IMR-90 (cell line): Measurements from ENCODE around the gene CLEC3B. TPM values are rescaled to one million over a fixed set of nuclear protein-coding genes. Genes with fewer than 3 reads are reported as not detected.

Experiments
- ATAC-seq: fragments of 200-7000 bp; cut with Tn5 transposase; 2 replicates; pipeline ENCODE4 v1.9.1; 2020; ENCODE audit warnings: low read depth, mild to moderate bottlenecking, moderate library complexity
- BruUV-seq: library from RNA; stranded (reverse); fragments of 400-500 nt; replicated peaks from 2 replicates; lab custom pipeline; 2021; lab: Mats Ljungman, UMichigan
- CTCF ChIA-PET: fragments of 300-600 bp; formaldehyde crosslinking; extraction: SDS; loops from one replicate; lab custom pipeline; 2021; ENCODE audit warnings: antibody characterized with exemption; lab: Yijun Ruan, JAX
- POLR2A ChIA-PET: fragments of 300-600 bp; sonication (Branson Sonifier 250); formaldehyde crosslinking; loops from one replicate; lab custom pipeline; 2022; ENCODE audit warnings: antibody characterized with exemption; ENCODE audit not compliant: unreplicated experiment; lab: Charles Lee
- DNase-seq: peaks from one replicate; pipeline ENCODE4 v3.0.0; 2013
- H2AFZ ChIP-seq: replicated peaks from 2 replicates; pipeline ENCODE3; 2013; ENCODE audit warnings: low read length, mild to moderate bottlenecking; ENCODE audit not compliant: poor library complexity
- H2AK5ac ChIP-seq: 2 replicates; pipeline ENCODE4 v1.6.1; 2013; ENCODE audit warnings: low read depth, low read length, inconsistent platforms
- H2AK9ac ChIP-seq: replicated peaks from 2 replicates; pipeline ENCODE3; 2013; ENCODE audit warnings: mild to moderate bottlenecking, low read depth, low read length, moderate library complexity; ENCODE audit not compliant: poor library complexity
- H2BK120ac ChIP-seq: 2 replicates; pipeline ENCODE4 v1.6.1; 2013; ENCODE audit warnings: low read depth, low read length, inconsistent platforms
- H2BK15ac ChIP-seq: 3 replicates; pipeline ENCODE4 v1.6.1; 2013; ENCODE audit warnings: low read depth, low read length, inconsistent platforms
- H2BK20ac ChIP-seq: 2 replicates; pipeline ENCODE4 v1.6.1; 2013; ENCODE audit warnings: low read depth, mild to moderate bottlenecking, inconsistent platforms, low read length, moderate library complexity
- H2BK5ac ChIP-seq: 2 replicates; pipeline ENCODE4 v1.6.1; 2013; ENCODE audit warnings: mild to moderate bottlenecking, low read depth, low read length, inconsistent platforms; ENCODE audit not compliant: poor library complexity, severe bottlenecking
- H3K14ac ChIP-seq: replicated peaks from 2 replicates; pipeline ENCODE4 v1.6.1; 2013; ENCODE audit warnings: low read depth, low read length, inconsistent platforms
- H3K18ac ChIP-seq: 2 replicates; pipeline ENCODE4 v1.6.1; 2013; ENCODE audit warnings: low read depth, low read length, control low read depth
- H3K23ac ChIP-seq: 2 replicates; pipeline ENCODE4 v1.6.1; 2013; ENCODE audit warnings: low read depth, low read length, inconsistent platforms
- H3K27ac ChIP-seq: 2 replicates; pipeline ENCODE4 v1.5.1; 2013; ENCODE audit warnings: mild to moderate bottlenecking, control low read depth, low read length; ENCODE audit not compliant: insufficient read depth
- H3K27me3 ChIP-seq: 2 replicates; pipeline ENCODE4 v1.6.1; 2013; ENCODE audit warnings: low read length; ENCODE audit not compliant: control insufficient read depth, insufficient read depth
- H3K36me3 ChIP-seq: 2 replicates; pipeline ENCODE4 v1.6.1; 2013; ENCODE audit warnings: low read length, mixed read lengths; ENCODE audit not compliant: control insufficient read depth, insufficient read depth
- H3K4ac ChIP-seq: 2 replicates; pipeline ENCODE4 v1.6.1; 2013; ENCODE audit warnings: low read depth, low read length, inconsistent platforms
- H3K4me1 ChIP-seq: 2 replicates; pipeline ENCODE4 v1.6.1; 2013; ENCODE audit warnings: low read length, mixed read lengths; ENCODE audit not compliant: control insufficient read depth, insufficient read depth
- H3K4me2 ChIP-seq: 2 replicates; pipeline ENCODE4 v1.6.1; 2013; ENCODE audit warnings: low read depth, mild to moderate bottlenecking, control low read depth, low read length, moderate library complexity
- H3K4me3 ChIP-seq: 2 replicates; pipeline ENCODE4 v1.5.1; 2013; ENCODE audit warnings: low read depth, mild to moderate bottlenecking, control low read depth, low read length, moderate library complexity; ENCODE audit not compliant: insufficient read depth
- H3K56ac ChIP-seq: 2 replicates; pipeline ENCODE4 v1.6.1; 2013; ENCODE audit warnings: low read length, inconsistent platforms; ENCODE audit not compliant: insufficient read depth; ENCODE audit errors: extremely low read depth
- H3K79me1 ChIP-seq, 2 experiments: 2 replicates each; pipeline ENCODE4 v1.6.1; 2013; ENCODE audit warnings: low read length in 2 of 2, inconsistent platforms in 1 of 2, low read depth in 1 of 2
- H3K9ac ChIP-seq: 2 replicates; pipeline ENCODE4 v1.6.1; 2013; ENCODE audit warnings: low read depth, low read length, control low read depth
- H3K9me1 ChIP-seq: 2 replicates; pipeline ENCODE4 v1.6.1; 2013; ENCODE audit warnings: low read length, inconsistent platforms; ENCODE audit not compliant: insufficient read depth
- H3K9me3 ChIP-seq: 2 replicates; pipeline ENCODE4 v1.6.1; 2013; ENCODE audit warnings: low read length; ENCODE audit not compliant: control insufficient read depth, insufficient read depth
- H4K20me1 ChIP-seq: 2 replicates; pipeline ENCODE4 v1.6.1; 2013; ENCODE audit warnings: low read length, inconsistent platforms; ENCODE audit not compliant: insufficient read depth
- H4K5ac ChIP-seq: 2 replicates; pipeline ENCODE4 v1.6.1; 2013; ENCODE audit warnings: mild to moderate bottlenecking, low read depth, low read length, control low read depth
- H4K8ac ChIP-seq, 2 experiments: 2 replicates each; pipeline ENCODE4 v1.6.1; 2013; ENCODE audit warnings: low read depth in 2 of 2, low read length in 2 of 2, control low read depth in 1 of 2, inconsistent platforms in 1 of 2
- H4K91ac ChIP-seq: 2 replicates; pipeline ENCODE4 v1.6.1; 2013; ENCODE audit warnings: low read depth, low read length, inconsistent platforms; ENCODE audit not compliant: insufficient read depth
- CHD1 ChIP-seq: IDR thresholded peaks from 2 replicates; pipeline ENCODE4 v1.6.1; 2012; ENCODE audit warnings: low read depth, low read length, improper control_type of control experiment
- CTCF ChIP-seq: conservative IDR thresholded peaks from 2 replicates; pipeline ENCODE4 v1.5.1; 2012; ENCODE audit warnings: mild to moderate bottlenecking, low read depth, low read length, improper control_type of control experiment
- ELK1 ChIP-seq: fragments of 150-350 bp; IDR thresholded peaks from 2 replicates; pipeline ENCODE4 v1.6.1; 2016; ENCODE audit warnings: low read depth, mild to moderate bottlenecking, low read length, moderate library complexity, borderline replicate concordance
- FOS ChIP-seq: fragments of 150-350 bp; IDR thresholded peaks from 2 replicates; pipeline ENCODE4 v1.6.1; 2016; ENCODE audit warnings: low read depth, low read length
- MXI1 ChIP-seq: IDR thresholded peaks from 2 replicates; pipeline ENCODE4 v1.6.1; 2012; ENCODE audit warnings: low read depth, mild to moderate bottlenecking, low read length, moderate library complexity, borderline replicate concordance
- POLR2A ChIP-seq: IDR thresholded peaks from 2 replicates; pipeline ENCODE4 v1.6.1; 2012; ENCODE audit warnings: mild to moderate bottlenecking, low read depth, low read length
- RCOR1 ChIP-seq: IDR thresholded peaks from 2 replicates; pipeline ENCODE4 v1.6.1; 2012; ENCODE audit warnings: mild to moderate bottlenecking, low read length, improper control_type of control experiment; ENCODE audit not compliant: insufficient replicate concordance
- RFX5 ChIP-seq: IDR thresholded peaks from 2 replicates; pipeline ENCODE4 v1.8.0; 2012; ENCODE audit warnings: low read depth, mild to moderate bottlenecking, low read length, moderate library complexity
- SMC3 ChIP-seq: fragments of 150-350 bp; IDR thresholded peaks from 2 replicates; pipeline ENCODE4 v1.6.1; 2016; ENCODE audit warnings: low read depth, mild to moderate bottlenecking, antibody characterized with exemption, low read length, moderate library complexity
- USF2 ChIP-seq: fragments of 150-350 bp; IDR thresholded peaks from 2 replicates; pipeline ENCODE4 v1.6.1; 2017; ENCODE audit warnings: mild to moderate bottlenecking, antibody characterized with exemption, low read length, low read depth
- WGBS, 2 experiments: methylation state at CpG; one replicate each; pipeline versions ENCODE4 v1.1.5 to v1.1.7; 2013; ENCODE audit warnings: missing lambda C conversion rate in 2 of 2; ENCODE audit not compliant: insufficient read length in 1 of 2; ENCODE audit errors: extremely low coverage in 2 of 2; 5-methylcytosine and 5-hydroxymethylcytosine counted together
- dilution Hi-C: fragments of 300-500 bp; cut with HindIII; formaldehyde crosslinking; loops from one replicate; pipeline ENCODE4 v1.14.3; 2018; ENCODE audit warnings: low sequenced_read_pairs; ENCODE audit not compliant: unreplicated experiment
- in situ Hi-C: fragments of 300-500 bp; cut with MboI; formaldehyde crosslinking; loops from 3 replicates; pipeline ENCODE4 v1.14.3; 2019; ENCODE audit warnings: low sequenced_read_pairs, inconsistent platforms, mixed read lengths
- intact Hi-C: fragments of 100-400 bp; cut with micrococcal nuclease; formaldehyde crosslinking; loops from 2 replicates; pipeline ENCODE4 v1.10.0; 2022
- polyA plus RNA-seq, 3 experiments: library from polyadenylated mRNA; depleted of rRNA; stranded (reverse); fragments of >200 nt; gene quantifications; 2 replicates each; pipeline ENCODE4 v1.2.3, GENCODE V29; 2012; ENCODE audit warnings: low replicate concordance in 1 of 3
- total RNA-seq: library from RNA; depleted of rRNA; stranded (reverse); fragments of >200 nt; gene quantifications from 2 replicates; pipeline ENCODE4 v1.2.3, GENCODE V29; 2012

Gene CLEC3B
- total and polyA plus RNA-seq, 2 of the 4 experiments (the other 2 are of a cell fraction), result 3.6 to 13.2 TPM

GRCh38 chr3:45055411-45056143, 29.5 kb downstream of the CLEC3B start (continued):
- TF ChIP-seq CHD1 (no peak), RCOR1 (no peak)

GRCh38 chr3:45056608-45057301, 30.7 kb downstream of the CLEC3B start:
- Histone ChIP-seq H2BK120ac (peak overlapping the region; percentile 99), H3K27me3 (no peaks in the 10 kb centered on the region), H3K9me1 (peaks cover 30% of the 10 kb centered on the region), H4K8ac (peak overlapping the region; percentile 93 to 97), H3K4me2 (peak overlapping the region; percentile 55; the same call in 1 of the 2 replicates), H3K18ac (peak overlapping the region; percentile 100), H3K36me3 (no peaks in the 10 kb centered on the region), H2AFZ (no peak overlapping the region), H3K27ac (peak overlapping the region; percentile 98), H2AK9ac (peak overlapping the region; percentile 82), H2BK20ac (peak overlapping the region; percentile 98), H3K4me3 (no peak overlapping the region), H2BK5ac (peak overlapping the region; percentile 99), H3K79me1 (peaks cover 4 to 33% of the 10 kb centered on the region in 2 experiments), H3K9me3 (no peaks in the 10 kb centered on the region), H3K23ac (peak overlapping the region; percentile 92), H3K4ac (peak overlapping the region; percentile 98), H3K4me1 (peaks cover 30% of the 10 kb centered on the region), H4K91ac (peak overlapping the region; percentile 96), H4K5ac (peak overlapping the region; percentile 99), H3K56ac (peak overlapping the region; percentile 84), H3K9ac (peak overlapping the region; percentile 66), H2AK5ac (peak overlapping the region; percentile 96), H2BK15ac (peak overlapping the region; percentile 76), H4K20me1 (no peaks in the 10 kb centered on the region), H3K14ac (peak overlapping the region; percentile 88)
- intact Hi-C loops (loop anchor here (5.0 kb wide), 2 partner anchors 66 to 451 kb away; no protein-coding TSS in a partner anchor), dilution Hi-C loops (no loop called here), in situ Hi-C loops (loop anchor here (5.0 kb wide), 1 partner anchor 66 kb away; no protein-coding TSS in a partner anchor)
- no TSS peak for BruUV-seq
- POLR2A ChIA-PET, result interaction anchor here (0.6 to 1.4 kb wide), 2 partner anchors 10 to 67 kb away, joined by 3 to 4 read pairs; no protein-coding TSS in a partner anchor
- no peak for ATAC-seq
- 100% methylated on average over 2 of the region's 5 CpGs; no CpG with 5 or more reads in 1 of the 2 experiments for WGBS, 2 experiments
- CTCF ChIA-PET, result interaction anchor here (1.2 kb wide), 1 partner anchor 154 kb away, joined by 4 read pairs; no protein-coding TSS in a partner anchor
- no peak for DNase-seq
- no peak for TF ChIP-seq ELK1
- no peak for TF ChIP-seq RFX5
- TF ChIP-seq POLR2A, result no peak
- no peak for TF ChIP-seq USF2
- no peak for TF ChIP-seq CTCF
- no peak for TF ChIP-seq SMC3
- no peak for TF ChIP-seq MXI1
- no peak for TF ChIP-seq FOS
- no peak for TF ChIP-seq RCOR1
